Sigmoid colon (tissue), 7 donors: ENCODE data around the gene MEI1. TPM values are rescaled to one million over a fixed set of nuclear protein-coding genes. Genes with fewer than 3 reads are reported as not detected.

Experiments used
- DNase-seq: peaks from one replicate; pipeline ENCODE4 v3.0.0-alpha.2; 2019
- H3K27ac ChIP-seq, 4 donors: fragments of 200-600 bp; sonication (generic); one replicate each; pipeline ENCODE4 v1.5.1; 2016 to 2019; ENCODE audit warnings: mild to moderate bottlenecking in 1 of 4
- H3K27me3 ChIP-seq, 3 donors: fragments of 200-600 bp; sonication (generic); one replicate each; pipeline ENCODE4 v1.5.1; 2019; ENCODE audit warnings: mild to moderate bottlenecking in 1 of 3
- H3K36me3 ChIP-seq, 4 donors: fragments of 200-600 bp; sonication (generic); one replicate each; pipeline ENCODE4 v1.5.1; 2016 to 2019
- H3K4me1 ChIP-seq, 4 donors: fragments of 200-600 bp; sonication (generic); one replicate each; pipeline ENCODE4 v1.5.1; 2017 to 2019
- H3K4me3 ChIP-seq, 4 donors: fragments of 200-600 bp; sonication (generic); one replicate each; pipeline ENCODE4 v1.5.1; 2017 to 2019; ENCODE audit warnings: mild to moderate bottlenecking in 2 of 4, moderate library complexity in 1 of 4
- H3K9me3 ChIP-seq, 4 donors: fragments of 200-600 bp in 3 of 4; sonication (generic) in 3 of 4; one replicate each; pipeline versions ENCODE4 v1.5.1 to v1.6.1; 2013 to 2019
- EP300 ChIP-seq, 4 donors: sonication (generic); formaldehyde crosslinking; IDR thresholded peaks; one replicate each; pipeline ENCODE4 v1.6.1; 2017; ENCODE audit warnings: antibody characterized with exemption in 4 of 4
- POLR2A ChIP-seq, 2 donors: fragments of 450-650 bp; IDR thresholded peaks; one replicate each; pipeline ENCODE4 v1.6.1; 2016; ENCODE audit warnings: antibody characterized with exemption in 2 of 2, mild to moderate bottlenecking in 2 of 2, moderate library complexity in 2 of 2
- POLR2AphosphoS5 ChIP-seq, 4 donors: sonication (generic); formaldehyde crosslinking; IDR thresholded peaks; one replicate each; pipeline ENCODE4 v1.6.1; 2017; ENCODE audit warnings: antibody characterized with exemption in 4 of 4
- WGBS, 2 donors: extraction: QIAGEN DNeasy Blood & Tissue Kit; methylation state at CpG; one replicate each; pipeline ENCODE4 v1.1.7; 2013; 5-methylcytosine and 5-hydroxymethylcytosine counted together
- intact Hi-C: fragments of 100-400 bp; cut with DNase I; formaldehyde crosslinking; loops from one replicate; pipeline ENCODE4 v1.15.1; 2023
- polyA plus RNA-seq, 3 donors: library from polyadenylated mRNA; stranded (reverse); fragments of 200-250 nt; gene quantifications; one replicate each; pipeline ENCODE4 v1.2.3, GENCODE V29; 2013
- total RNA-seq, 4 donors: library from RNA; depleted of rRNA; stranded (reverse); fragments of >200 nt; gene quantifications; one replicate each; pipeline ENCODE4 v1.1.0, GENCODE V29; 2016
- TF ChIP-seq, protein P1 (sequence below), 4 experiments: fragments of 450-650 bp in 3 of 4; fragments of 200-600 bp in 1 of 4; IDR thresholded peaks; one replicate each; pipeline ENCODE4 v1.5.1; 2016 to 2019; ENCODE audit warnings: antibody characterized with exemption in 4 of 4, mild to moderate bottlenecking in 3 of 4, moderate library complexity in 2 of 4
- donor health status: healthy with polysubstance abuse.
- donor health status: Bipolar disorder and iron deficiency.
- donor health status: healthy.

Gene MEI1
- total and polyA plus RNA-seq, 7 donors, result 0.54 to 6.4 (median 1.2) TPM; not detected in 2

DNA sequence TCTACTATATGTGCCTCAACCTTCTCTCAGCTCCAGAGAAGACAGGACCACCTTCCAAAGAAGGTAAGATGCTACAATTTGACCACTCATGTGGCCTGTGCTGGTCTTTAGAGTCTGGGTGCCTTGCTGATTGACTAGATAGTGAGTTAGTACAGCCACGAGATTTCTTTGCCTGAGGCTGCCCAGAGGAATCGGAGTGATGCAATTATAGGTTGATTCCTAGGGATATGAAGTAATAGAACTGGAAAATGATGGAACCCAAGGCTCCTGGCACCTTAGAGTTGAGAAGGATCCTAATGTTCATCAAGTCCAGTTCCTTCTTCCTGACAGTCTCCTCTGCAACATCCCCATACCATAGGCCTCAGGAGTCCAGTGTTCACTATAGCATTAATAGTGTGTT is 54.7 kb downstream of the MEI1 start:
- H3K4me1 ChIP-seq, result no peaks in the 10 kb centered on the region
- no peaks in the 10 kb centered on the region for H3K9me3 ChIP-seq
- WGBS, 2 donors, result 46 to 49% methylated on average over 2 of the region's 2 CpGs
- DNase-seq, result no peak
- intact Hi-C loops, result no loop called here
- TF ChIP-seq POLR2AphosphoS5 (IDR thresholded peaks at IDR 0.05) (no peak), EP300 (IDR thresholded peaks at IDR 0.05) (no peak), POLR2A (IDR thresholded peaks at IDR 0.05) (no peak)
- TF ChIP-seq, protein P1, sequence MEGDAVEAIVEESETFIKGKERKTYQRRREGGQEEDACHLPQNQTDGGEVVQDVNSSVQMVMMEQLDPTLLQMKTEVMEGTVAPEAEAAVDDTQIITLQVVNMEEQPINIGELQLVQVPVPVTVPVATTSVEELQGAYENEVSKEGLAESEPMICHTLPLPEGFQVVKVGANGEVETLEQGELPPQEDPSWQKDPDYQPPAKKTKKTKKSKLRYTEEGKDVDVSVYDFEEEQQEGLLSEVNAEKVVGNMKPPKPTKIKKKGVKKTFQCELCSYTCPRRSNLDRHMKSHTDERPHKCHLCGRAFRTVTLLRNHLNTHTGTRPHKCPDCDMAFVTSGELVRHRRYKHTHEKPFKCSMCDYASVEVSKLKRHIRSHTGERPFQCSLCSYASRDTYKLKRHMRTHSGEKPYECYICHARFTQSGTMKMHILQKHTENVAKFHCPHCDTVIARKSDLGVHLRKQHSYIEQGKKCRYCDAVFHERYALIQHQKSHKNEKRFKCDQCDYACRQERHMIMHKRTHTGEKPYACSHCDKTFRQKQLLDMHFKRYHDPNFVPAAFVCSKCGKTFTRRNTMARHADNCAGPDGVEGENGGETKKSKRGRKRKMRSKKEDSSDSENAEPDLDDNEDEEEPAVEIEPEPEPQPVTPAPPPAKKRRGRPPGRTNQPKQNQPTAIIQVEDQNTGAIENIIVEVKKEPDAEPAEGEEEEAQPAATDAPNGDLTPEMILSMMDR (IDR thresholded peaks at IDR 0.05), result no peak
- H3K36me3 ChIP-seq, result no peaks in the 10 kb centered on the region
- no peak overlapping the region for H3K4me3 ChIP-seq
- H3K27me3 ChIP-seq, result no peaks in the 10 kb centered on the region
- H3K27ac ChIP-seq, result no peak overlapping the region

DNA sequence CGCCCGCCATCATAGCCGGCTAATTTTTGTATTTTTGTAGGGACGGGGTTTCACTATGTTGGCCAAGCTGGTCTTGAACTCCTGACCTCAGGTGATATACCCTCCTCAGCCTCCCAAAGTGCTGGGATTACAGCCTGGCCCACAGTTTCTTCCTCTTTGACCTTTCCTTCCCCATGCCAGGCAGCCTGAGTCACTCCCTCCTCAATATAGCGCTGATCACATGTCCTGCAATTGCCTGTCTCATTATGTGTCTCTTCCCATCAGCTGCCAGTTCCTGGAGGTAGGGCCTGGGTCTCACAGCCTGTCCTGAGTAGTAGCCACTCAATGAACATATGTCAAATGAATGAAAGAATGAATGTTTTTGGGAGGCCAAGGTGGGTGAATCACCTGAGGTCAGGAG is 58.2 kb downstream of the MEI1 start:
- DNase-seq, result no peak
- Histone ChIP-seq H3K27me3 (no peaks in the 10 kb centered on the region), H3K9me3 (no peaks in the 10 kb centered on the region), H3K27ac (no peak overlapping the region), H3K36me3 (no peaks in the 10 kb centered on the region), H3K4me1 (no peaks in the 10 kb centered on the region), H3K4me3 (no peak overlapping the region)
- WGBS, 2 donors, result 95% methylated on average over 5 of the region's 5 CpGs
- TF ChIP-seq, protein P1 (IDR thresholded peaks at IDR 0.05), result no peak
- TF ChIP-seq POLR2A (IDR thresholded peaks at IDR 0.05), result no peak
- no peak for TF ChIP-seq POLR2AphosphoS5 (IDR thresholded peaks at IDR 0.05)
- no peak for TF ChIP-seq EP300 (IDR thresholded peaks at IDR 0.05)
- intact Hi-C loops, result no loop called here

DNA sequence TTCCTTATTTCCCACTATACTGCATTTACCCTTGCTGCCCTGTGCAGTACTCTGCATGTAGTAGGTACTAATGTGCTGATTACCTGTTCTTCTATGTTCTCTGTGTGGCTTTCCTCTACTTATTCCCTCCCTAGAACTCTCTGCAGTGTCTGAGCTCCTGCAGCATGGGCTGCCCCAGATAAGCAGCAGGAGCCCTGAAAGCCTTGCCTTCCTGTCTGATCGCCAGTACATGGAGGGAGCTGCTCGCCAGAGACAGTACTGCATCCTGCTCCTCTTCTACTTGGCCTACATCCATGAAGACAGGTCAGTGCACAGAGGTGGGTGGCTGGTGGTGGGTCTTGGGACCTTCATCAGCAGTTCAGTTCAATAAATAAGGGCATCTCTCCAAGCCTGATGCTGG is 58.9 kb downstream of the MEI1 start:
- DNase-seq, result no peak

DNA sequence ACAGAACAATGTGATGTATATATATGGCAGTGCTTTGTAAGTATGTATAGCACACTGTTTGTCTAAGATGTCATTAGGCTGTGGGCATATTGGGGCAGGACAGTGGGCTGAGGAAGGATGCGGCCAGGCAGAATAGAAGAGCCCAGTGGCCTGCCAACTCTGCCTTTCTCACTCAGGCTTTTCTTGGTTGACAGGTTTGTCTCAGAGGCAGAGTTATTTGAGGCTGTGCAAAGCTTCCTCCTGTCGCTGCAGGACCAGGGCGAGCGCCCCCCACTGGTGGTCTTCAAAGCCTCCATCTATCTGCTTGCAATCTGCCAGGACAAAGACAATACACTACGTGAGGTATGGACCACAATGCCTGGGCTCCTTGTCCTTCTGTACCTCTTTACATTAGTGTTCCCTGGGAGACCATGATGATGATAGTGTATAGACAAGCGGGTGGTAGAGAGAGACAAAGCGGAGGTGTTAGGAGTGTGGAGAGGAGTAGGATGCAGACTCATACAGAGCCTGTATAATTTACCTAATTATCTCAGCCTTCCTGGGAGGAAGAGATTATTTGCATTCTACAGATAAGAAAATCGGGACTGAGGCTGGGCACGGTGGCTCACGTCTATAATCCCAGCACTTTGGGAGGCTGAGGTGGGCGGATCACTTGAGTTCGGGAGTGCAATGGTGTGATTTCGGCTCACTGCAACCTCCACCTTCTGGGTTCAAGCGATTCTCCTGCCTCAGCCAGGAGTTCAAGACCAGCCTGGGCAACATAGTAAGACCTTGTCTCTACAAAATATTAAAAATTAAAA is 63.9 kb downstream of the MEI1 start:
- Histone ChIP-seq H3K27me3 (no peaks in the 10 kb centered on the region), H3K4me3 (no peak overlapping the region), H3K9me3 (no peaks in the 10 kb centered on the region), H3K4me1 (no peaks in the 10 kb centered on the region), H3K36me3 (no peaks in the 10 kb centered on the region), H3K27ac (no peak overlapping the region)
- DNase-seq, result no peak
- intact Hi-C loops, result no loop called here
- 63 to 68% methylated on average over 14 of the region's 14 CpGs for WGBS, 2 donors
- no peak for TF ChIP-seq POLR2AphosphoS5 (IDR thresholded peaks at IDR 0.05)
- TF ChIP-seq EP300 (IDR thresholded peaks at IDR 0.05), result no peak
- TF ChIP-seq, protein P1 (IDR thresholded peaks at IDR 0.05), result no peak
- TF ChIP-seq POLR2A (IDR thresholded peaks at IDR 0.05), result no peak

More for the DNA sequence above, 58.9 kb downstream of the MEI1 start:
- no peaks in the 10 kb centered on the region for H3K27me3 ChIP-seq
- 91% methylated on average over 2 of the region's 2 CpGs for whole genome bisulfite sequencing, 2 donors
- intact Hi-C loops, result no loop called here
- no peaks in the 10 kb centered on the region for H3K9me3 ChIP-seq
- H3K4me3 ChIP-seq, result no peak overlapping the region
- H3K27ac ChIP-seq, result no peak overlapping the region
- H3K4me1 ChIP-seq, result no peaks in the 10 kb centered on the region
- no peaks in the 10 kb centered on the region for H3K36me3 ChIP-seq
- TF ChIP-seq POLR2A (IDR thresholded peaks at IDR 0.05) (no peak), POLR2AphosphoS5 (IDR thresholded peaks at IDR 0.05) (no peak), EP300 (IDR thresholded peaks at IDR 0.05) (no peak)
- TF ChIP-seq, protein P1 (IDR thresholded peaks at IDR 0.05), result no peak
